Neural progenitor cell (in vitro differentiated cells): ENCODE data around the gene NTRK3.

Experiments used
- CTCF ChIP-seq: fragments of 200-600 bp; sonication (generic); IDR thresholded peaks from 2 replicates; pipeline ENCODE4 v1.5.1; 2017; ENCODE audit warnings: antibody characterized with exemption, mild to moderate bottlenecking
- EZH2 ChIP-seq: fragments of 200-600 bp; sonication (generic); IDR thresholded peaks from 2 replicates; pipeline ENCODE4 v1.6.1; 2017; ENCODE audit warnings: antibody characterized with exemption, mild to moderate bottlenecking, moderate library complexity

- TF ChIP-seq CTCF (no peak), EZH2 (no peak)
These were observed 221.2 kb downstream of the NTRK3 start for GRCh38 chr15:88035381-88035780.
